OCI-LY3 (cell line): Measurements from ENCODE around the gene SLC30A1.

Source experiments
- H2AFZ ChIP-seq: fragments of 200-600, 300-600 bp; shearing (Covaris generic); 2 replicates; pipeline ENCODE4 v1.6.0; 2014; ENCODE audit warnings: antibody characterized with exemption, low read depth, low read length
- H3K27ac ChIP-seq: fragments of 200-600, 300-600 bp; sonication (generic); 2 replicates; pipeline ENCODE4 v1.5.1; 2014; ENCODE audit warnings: mild to moderate bottlenecking, low read length, moderate library complexity, mixed read lengths
- H3K27me3 ChIP-seq: fragments of 200-600, 300-600 bp; sonication (generic); 2 replicates; pipeline ENCODE4 v1.6.1; 2014; ENCODE audit warnings: low read depth, low read length, mixed read lengths
- H3K36me3 ChIP-seq: fragments of 200-600, 300-600 bp; sonication (generic); replicated peaks from 2 replicates; pipeline ENCODE3; 2014; ENCODE audit warnings: low read depth, low read length, mixed read lengths
- H3K4me1 ChIP-seq: fragments of 300-600, 200-600 bp; sonication (generic); 2 replicates; pipeline ENCODE4 v1.6.1; 2014; ENCODE audit warnings: low read length, mixed read lengths
- H3K4me2 ChIP-seq: fragments of 200-600, 300-600 bp; sonication (generic); 2 replicates; pipeline ENCODE4 v1.6.1; 2014; ENCODE audit warnings: low read length, mixed read lengths
- H3K4me3 ChIP-seq: fragments of 300-600, 200-600 bp; sonication (generic); 2 replicates; pipeline ENCODE4 v1.5.1; 2014; ENCODE audit warnings: antibody characterized with exemption, mild to moderate bottlenecking, low read length, moderate library complexity
- H3K79me2 ChIP-seq: fragments of 300-600, 200-600 bp; shearing (Covaris generic); 2 replicates; pipeline ENCODE4 v1.6.1; 2014; ENCODE audit warnings: mild to moderate bottlenecking, low read length, mixed read lengths
- H3K9ac ChIP-seq: fragments of 300-600, 200-600 bp; shearing (Covaris generic); 2 replicates; pipeline ENCODE4 v1.6.0; 2014; ENCODE audit warnings: mild to moderate bottlenecking, low read length, moderate library complexity
- H3K9me3 ChIP-seq: fragments of 200-600, 300-600 bp; shearing (Covaris generic); 2 replicates; pipeline ENCODE4 v1.6.1; 2014; ENCODE audit warnings: low read length, mixed read lengths; ENCODE audit not compliant: insufficient read depth
- H4K20me1 ChIP-seq: fragments of 200-600, 300-600 bp; sonication (generic); 2 replicates; pipeline ENCODE4 v1.6.1; 2016; ENCODE audit warnings: low read length, mixed read lengths; ENCODE audit not compliant: insufficient read depth
- CTCF ChIP-seq: fragments of 200-600, 300-600 bp; sonication (generic); IDR thresholded peaks from 2 replicates; pipeline ENCODE4 v1.5.1; 2014; ENCODE audit warnings: antibody characterized with exemption, low read length, low read depth
- EZH2phosphoT487 ChIP-seq: fragments of 200-600 bp; shearing (Covaris generic); IDR thresholded peaks from 2 replicates; pipeline ENCODE4 v1.6.1; 2018; ENCODE audit warnings: antibody characterized with exemption, mixed run types, low read depth

SLC30A1 gene

GRCh38 chr1:211604548-211604947 lies 25.6 kb upstream of the SLC30A1 start:
- Histone ChIP-seq H3K27ac (no peak overlapping the region), H3K27me3 (no peaks in the 10 kb centered on the region), H3K4me3 (no peak overlapping the region), H3K36me3 (peaks cover 9% of the 10 kb centered on the region), H3K9me3 (no peaks in the 10 kb centered on the region), H2AFZ (no peak overlapping the region), H3K9ac (no peak overlapping the region), H3K79me2 (peaks cover 13% of the 10 kb centered on the region), H3K4me1 (peaks cover 17% of the 10 kb centered on the region), H4K20me1 (no peaks in the 10 kb centered on the region), H3K4me2 (no peak overlapping the region)
- no peak for TF ChIP-seq CTCF
- no peak for TF ChIP-seq EZH2phosphoT487

DNA sequence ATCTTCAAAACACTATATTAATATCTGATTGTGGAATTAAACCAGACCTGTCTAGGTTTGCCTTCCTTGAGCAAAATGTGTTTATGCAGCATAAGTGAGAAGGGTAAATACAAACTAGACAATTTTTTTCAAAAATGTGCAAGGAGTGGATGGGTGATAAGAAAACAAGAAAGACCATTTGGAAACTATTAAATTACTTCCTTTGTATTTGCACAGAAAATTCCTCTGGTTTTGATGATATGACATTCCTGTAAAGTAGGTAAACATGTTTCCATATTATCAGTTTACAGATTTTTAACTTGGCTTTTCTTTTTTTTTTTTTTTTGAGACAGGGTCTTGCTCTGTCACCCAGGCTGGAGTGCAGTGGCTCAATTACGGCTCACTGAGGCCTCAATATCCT lies 24.8 kb upstream of the SLC30A1 start:
- Histone ChIP-seq H3K27ac (no peak overlapping the region), H3K4me2 (no peak overlapping the region), H3K4me1 (peaks cover 17% of the 10 kb centered on the region), H3K36me3 (peaks cover 9% of the 10 kb centered on the region), H3K27me3 (no peaks in the 10 kb centered on the region), H3K4me3 (no peak overlapping the region), H2AFZ (no peak overlapping the region), H3K79me2 (peaks cover 13% of the 10 kb centered on the region), H4K20me1 (no peaks in the 10 kb centered on the region), H3K9me3 (no peaks in the 10 kb centered on the region), H3K9ac (no peak overlapping the region)
- TF ChIP-seq EZH2phosphoT487, result no peak
- TF ChIP-seq CTCF, result no peak

DNA sequence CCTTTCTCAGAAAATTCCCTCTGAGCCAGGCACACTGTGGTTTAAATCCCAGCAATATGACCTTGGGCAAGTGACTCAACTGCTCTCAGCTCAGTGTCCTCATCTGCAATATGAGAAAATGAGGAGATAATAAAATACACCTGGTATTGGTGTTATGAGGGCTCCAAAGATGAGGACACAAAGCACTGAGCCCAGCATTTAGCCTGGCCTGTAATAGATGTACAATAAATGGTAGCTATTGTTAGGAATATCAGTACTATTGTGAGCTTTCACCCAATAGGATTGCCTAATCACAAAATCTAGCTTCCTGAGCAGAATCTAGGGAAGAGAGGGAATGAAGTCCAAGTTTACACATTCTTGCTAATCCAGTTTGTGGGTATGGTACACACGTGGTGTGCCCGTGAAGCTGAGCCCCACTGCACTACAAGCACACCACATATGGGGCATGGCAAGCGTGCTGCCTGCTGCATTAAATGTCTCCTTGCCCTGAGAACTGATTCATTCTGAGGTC lies 24.3 kb upstream of the SLC30A1 start:
- H2AFZ ChIP-seq, result no peak overlapping the region
- H4K20me1 ChIP-seq, result no peaks in the 10 kb centered on the region
- no peaks in the 10 kb centered on the region for H3K27me3 ChIP-seq
- no peak overlapping the region for H3K4me3 ChIP-seq
- TF ChIP-seq CTCF (no peak), EZH2phosphoT487 (no peak)
- no peak overlapping the region for H3K27ac ChIP-seq
- no peak overlapping the region for H3K9ac ChIP-seq
- peaks cover 9% of the 10 kb centered on the region for H3K36me3 ChIP-seq
- H3K9me3 ChIP-seq, result no peaks in the 10 kb centered on the region
- H3K4me1 ChIP-seq, result peaks cover 17% of the 10 kb centered on the region
- H3K79me2 ChIP-seq, result peaks cover 13% of the 10 kb centered on the region
- H3K4me2 ChIP-seq, result no peak overlapping the region

DNA sequence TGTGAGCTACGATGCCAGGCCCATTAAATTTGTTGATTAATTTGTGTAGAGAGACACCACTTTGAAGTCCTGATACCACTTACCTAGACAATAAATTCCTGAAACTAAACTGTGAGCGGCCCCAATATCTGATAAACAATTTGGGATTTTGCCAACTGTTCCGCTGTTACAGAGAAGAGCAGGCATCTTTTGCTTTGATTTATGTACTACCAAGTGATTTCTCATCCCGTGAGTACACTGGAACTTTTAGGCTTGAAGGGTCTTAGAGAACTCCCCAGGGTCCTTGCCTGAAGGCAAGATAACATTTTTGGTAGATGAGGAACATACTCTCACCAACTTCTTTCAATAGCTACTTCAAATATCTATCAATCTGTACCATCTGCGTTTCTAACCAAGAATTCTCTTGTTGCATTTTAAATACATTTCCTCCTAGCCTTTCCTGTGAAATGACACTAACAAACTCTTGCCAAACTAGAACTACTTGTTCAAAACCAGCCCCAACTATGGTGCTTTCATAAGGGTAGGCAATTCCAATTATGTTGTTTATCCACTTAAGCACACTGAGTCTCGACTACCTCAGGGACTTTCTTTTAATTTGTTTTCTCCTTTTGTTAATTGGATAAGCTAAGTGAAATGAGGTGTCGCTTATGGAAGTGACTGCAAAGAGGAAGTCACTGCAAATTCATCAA lies 23.2 kb upstream of the SLC30A1 start:
- Histone ChIP-seq H3K79me2 (peaks cover 13% of the 10 kb centered on the region), H3K36me3 (peaks cover 9% of the 10 kb centered on the region), H3K27me3 (no peaks in the 10 kb centered on the region), H3K4me2 (no peak overlapping the region), H3K4me3 (no peak overlapping the region), H2AFZ (no peak overlapping the region), H4K20me1 (no peaks in the 10 kb centered on the region), H3K9me3 (no peaks in the 10 kb centered on the region), H3K27ac (no peak overlapping the region), H3K9ac (no peak overlapping the region), H3K4me1 (peaks cover 12% of the 10 kb centered on the region; the same call in 1 of the 2 replicates)
- TF ChIP-seq CTCF, result no peak
- TF ChIP-seq EZH2phosphoT487, result no peak
